Astrocyte (in vitro differentiated cells and primary cell): ENCODE measurements around the gene NCKAP1. TPM values are rescaled to one million over a fixed set of nuclear protein-coding genes. Genes with fewer than 3 reads are reported as not detected.
"Not testable (repeated sequence)": the region's sequence is repeated elsewhere in the genome, so short reads cannot be mapped to it uniquely, and the experiment has no call there.

ENCODE experiments used
- DNase-seq: peaks from one replicate; pipeline ENCODE4 v3.0.0-alpha.2; 2010; ENCODE audit warnings: low read depth
- FAIRE-seq: peaks from 2 replicates; lab custom pipeline; 2011; peaks lifted over from hg19 to GRCh38; lab: Jason Lieb, UNC
- H2AFZ ChIP-seq: 2 replicates; pipeline ENCODE4 v1.6.0; 2012; ENCODE audit warnings: low read depth, low read length, inconsistent platforms
- H3K27ac ChIP-seq: 2 replicates; pipeline ENCODE4 v1.5.1; 2011; ENCODE audit warnings: low read depth, low read length, inconsistent platforms
- H3K27me3 ChIP-seq: 2 replicates; pipeline ENCODE4 v1.6.0; 2011; ENCODE audit warnings: low read length, inconsistent platforms; ENCODE audit not compliant: insufficient read depth
- H3K36me3 ChIP-seq: 2 replicates; pipeline ENCODE4 v1.5.1; 2011; ENCODE audit warnings: low read length, inconsistent platforms; ENCODE audit not compliant: insufficient read depth
- H3K4me1 ChIP-seq: 2 replicates; pipeline ENCODE4 v1.5.1; 2011; ENCODE audit warnings: low read length, inconsistent platforms; ENCODE audit not compliant: insufficient read depth
- H3K4me2 ChIP-seq: 2 replicates; pipeline ENCODE4 v1.6.0; 2012; ENCODE audit warnings: low read length, inconsistent platforms
- H3K4me3 ChIP-seq: 2 replicates; pipeline ENCODE4 v1.5.1; 2011; ENCODE audit warnings: low read depth, mild to moderate bottlenecking, low read length, inconsistent platforms; ENCODE audit not compliant: insufficient read depth
- H3K79me2 ChIP-seq: 2 replicates; pipeline ENCODE4 v1.6.0; 2012; ENCODE audit warnings: mild to moderate bottlenecking, low read length, inconsistent platforms; ENCODE audit not compliant: insufficient read depth
- H3K9ac ChIP-seq: 2 replicates; pipeline ENCODE4 v1.6.0; 2012; ENCODE audit warnings: mild to moderate bottlenecking, low read length, inconsistent platforms
- H3K9me3 ChIP-seq: 2 replicates; pipeline ENCODE4 v1.5.1; 2012; ENCODE audit warnings: low read depth, mild to moderate bottlenecking, low read length, inconsistent platforms; ENCODE audit not compliant: insufficient read depth
- H4K20me1 ChIP-seq: 2 replicates; pipeline ENCODE4 v1.6.0; 2012; ENCODE audit warnings: low read length, inconsistent platforms; ENCODE audit not compliant: insufficient read depth
- H3K27ac Mint-ChIP-seq: one replicate; pipeline ENCODE4 v1.8.0; 2021; ENCODE audit warnings: mild to moderate bottlenecking, mixed read lengths; ENCODE audit not compliant: unreplicated experiment
- H3K27me3 Mint-ChIP-seq: one replicate; pipeline ENCODE4 v1.8.0; 2021; ENCODE audit warnings: low read depth, mixed read lengths; ENCODE audit not compliant: unreplicated experiment
- H3K36me3 Mint-ChIP-seq: one replicate; pipeline ENCODE4 v1.8.0; 2021; ENCODE audit warnings: low read depth, mixed read lengths; ENCODE audit not compliant: unreplicated experiment
- H3K4me1 Mint-ChIP-seq: one replicate; pipeline ENCODE4 v1.8.0; 2021; ENCODE audit warnings: low read depth, mixed read lengths; ENCODE audit not compliant: unreplicated experiment
- H3K4me3 Mint-ChIP-seq: one replicate; pipeline ENCODE4 v1.8.0; 2021; ENCODE audit warnings: mild to moderate bottlenecking, moderate library complexity, mixed read lengths; ENCODE audit not compliant: unreplicated experiment
- H3K9me3 Mint-ChIP-seq: one replicate; pipeline ENCODE4 v1.8.0; 2021; ENCODE audit warnings: mild to moderate bottlenecking, mixed read lengths; ENCODE audit not compliant: unreplicated experiment
- CTCF ChIP-seq: IDR thresholded peaks from 2 replicates; pipeline ENCODE4 v1.5.1; 2011; ENCODE audit warnings: low read depth, mild to moderate bottlenecking, inconsistent platforms, low read length, moderate library complexity; ENCODE audit not compliant: insufficient read depth
- EZH2 ChIP-seq: IDR thresholded peaks from 2 replicates; pipeline ENCODE4 v1.6.1; 2012; ENCODE audit warnings: mild to moderate bottlenecking, low read length, inconsistent platforms; ENCODE audit not compliant: insufficient read depth
- total RNA-seq: library from RNA; stranded (reverse); gene quantifications from 2 replicates; pipeline ENCODE4 v1.2.1, GENCODE V29; 2021

NCKAP1 gene
- total RNA-seq, 1 donor from 2014 or later: 164 TPM

- H2AFZ ChIP-seq: no peak overlapping the region
- no peaks in the 10 kb centered on the region for H3K36me3 ChIP-seq
- peak overlapping the region; percentile 22 for H3K4me2 ChIP-seq
- TF ChIP-seq CTCF: no peak
- TF ChIP-seq EZH2: no peak
- H3K9me3 ChIP-seq: no peaks in the 10 kb centered on the region
- H3K27me3 ChIP-seq: no peaks in the 10 kb centered on the region
- Mint-ChIP-seq H3K27ac (peak overlapping the region; percentile 91), H3K4me1 (peaks cover 18% of the 10 kb centered on the region), H3K36me3 (no peaks in the 10 kb centered on the region), H3K4me3 (no peak overlapping the region), H3K27me3 (no peaks in the 10 kb centered on the region), H3K9me3 (no peaks in the 10 kb centered on the region)
- H3K4me1 ChIP-seq: peaks cover 2% of the 10 kb centered on the region
- H3K9ac ChIP-seq: no peak overlapping the region
- no peak overlapping the region for H3K4me3 ChIP-seq
- no peaks in the 10 kb centered on the region for H3K79me2 ChIP-seq
- DNase-seq: peak; percentile 89
- H4K20me1 ChIP-seq: no peaks in the 10 kb centered on the region
- no peak overlapping the region for H3K27ac ChIP-seq
- peak; percentile 87 for FAIRE-seq
Observed at GRCh38 chr2:183059561-183059960, 21.3 kb upstream of the NCKAP1 start.

- Histone ChIP-seq H3K36me3 (no peaks in the 10 kb centered on the region), H3K79me2 (no peaks in the 10 kb centered on the region), H3K27me3 (peaks cover 2% of the 10 kb centered on the region), H2AFZ (no peak overlapping the region), H3K4me3 (no peak overlapping the region), H3K4me1 (no peaks in the 10 kb centered on the region), H3K9me3 (no peaks in the 10 kb centered on the region), H3K9ac (no peak overlapping the region), H4K20me1 (no peaks in the 10 kb centered on the region), H3K27ac (no peak overlapping the region), H3K4me2 (no peak overlapping the region)
- Mint-ChIP-seq H3K9me3 (peaks cover 8% of the 10 kb centered on the region), H3K4me1 (peaks cover 14% of the 10 kb centered on the region), H3K27ac (no peak overlapping the region), H3K36me3 (no peaks in the 10 kb centered on the region), H3K27me3 (no peaks in the 10 kb centered on the region), H3K4me3 (no peak overlapping the region)
- TF ChIP-seq CTCF (no peak), EZH2 (no peak)
- DNase-seq (no peak), FAIRE-seq (no peak)
Observed at GRCh38 chr2:183057333-183057985, 19.2 kb upstream of the NCKAP1 start.

GRCh38 chr2:183049420-183049819 lies 11.2 kb upstream of the NCKAP1 start:
- Mint-ChIP-seq H3K27me3 (no peaks in the 10 kb centered on the region), H3K4me3 (no peak overlapping the region), H3K36me3 (peaks cover 2% of the 10 kb centered on the region), H3K9me3 (peaks cover 14% of the 10 kb centered on the region), H3K4me1 (no peaks in the 10 kb centered on the region), H3K27ac (no peak overlapping the region)
- no peaks in the 10 kb centered on the region for H3K9me3 ChIP-seq
- no peak overlapping the region for H3K27ac ChIP-seq
- no peaks in the 10 kb centered on the region for H4K20me1 ChIP-seq
- no peak for FAIRE-seq
- no peak overlapping the region for H2AFZ ChIP-seq
- H3K36me3 ChIP-seq: no peaks in the 10 kb centered on the region
- H3K4me1 ChIP-seq: no peaks in the 10 kb centered on the region
- no peak overlapping the region for H3K4me3 ChIP-seq
- no peak overlapping the region for H3K4me2 ChIP-seq
- no peak for DNase-seq
- no peaks in the 10 kb centered on the region for H3K79me2 ChIP-seq
- TF ChIP-seq CTCF (no peak), EZH2 (no peak)
- peaks cover 2% of the 10 kb centered on the region for H3K27me3 ChIP-seq
- no peak overlapping the region for H3K9ac ChIP-seq

- not testable (repeated sequence) for H3K4me2 ChIP-seq, H3K9ac ChIP-seq, H3K27me3 ChIP-seq, H3K4me1 ChIP-seq, H3K79me2 ChIP-seq, H3K36me3 Mint-ChIP-seq, DNase-seq, H3K4me3 Mint-ChIP-seq, H3K36me3 ChIP-seq, H2AFZ ChIP-seq, H3K27ac ChIP-seq, FAIRE-seq, H4K20me1 ChIP-seq, H3K4me1 Mint-ChIP-seq, H3K4me3 ChIP-seq, H3K9me3 Mint-ChIP-seq, H3K27me3 Mint-ChIP-seq, H3K9me3 ChIP-seq, H3K27ac Mint-ChIP-seq
Observed at GRCh38 chr2:183047486-183048125, 9.3 kb upstream of the NCKAP1 start.
